Nephron (organoid): ENCODE results near the gene AUH.
A peak's percentile ranks its signal among the peaks of the same experiment; 100 is the strongest.

Experiments used
- H3K27ac Mint-ChIP-seq, 3 experiments: 2 replicates each; pipeline ENCODE4 v1.8.0; 2020; ENCODE audit warnings: mixed read lengths in 3 of 3, mild to moderate bottlenecking in 2 of 3, moderate library complexity in 1 of 3
- H3K27me3 Mint-ChIP-seq: 2 replicates; pipeline ENCODE4 v1.8.0; 2021; ENCODE audit warnings: low read depth, mild to moderate bottlenecking, moderate library complexity, mixed read lengths
- H3K36me3 Mint-ChIP-seq: 2 replicates; pipeline ENCODE4 v1.8.0; 2020; ENCODE audit warnings: low read depth, mixed read lengths
- H3K4me1 Mint-ChIP-seq: 2 replicates; pipeline ENCODE4 v1.8.0; 2020; ENCODE audit warnings: mixed read lengths
- H3K4me3 Mint-ChIP-seq, 3 experiments: 2 replicates each; pipeline ENCODE4 v1.8.0; 2020; ENCODE audit warnings: mild to moderate bottlenecking in 3 of 3, mixed read lengths in 3 of 3, moderate library complexity in 2 of 3
- H3K9me3 Mint-ChIP-seq: 2 replicates; pipeline ENCODE4 v1.8.0; 2020; ENCODE audit warnings: mixed read lengths
- CTCF ChIP-seq, 3 experiments: fragments of 200-600 bp; sonication (generic); IDR thresholded peaks; one replicate each; pipeline ENCODE4 v1.5.0; 2021; ENCODE audit warnings: antibody characterized with exemption in 3 of 3; ENCODE audit not compliant: unreplicated experiment in 3 of 3

Gene AUH

DNA sequence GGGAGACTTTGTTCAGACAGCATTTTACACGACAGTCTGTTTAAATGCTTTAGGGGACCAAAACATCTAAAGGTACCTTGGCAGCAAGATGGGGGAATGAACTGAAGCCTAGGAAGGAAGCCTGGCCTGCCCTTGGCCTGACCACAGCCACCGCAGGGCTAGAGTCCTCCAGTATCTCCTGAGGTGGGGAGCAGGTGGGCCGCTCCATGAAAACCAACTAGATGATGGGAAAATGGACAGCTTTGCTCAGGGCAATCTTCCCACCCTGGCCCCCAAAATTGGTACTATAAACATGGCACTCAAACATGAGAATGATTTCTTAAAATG lies 153.3 kb downstream of the AUH start:
- H3K27me3 Mint-ChIP-seq = no peaks in the 10 kb centered on the region
- peaks cover 20% of the 10 kb centered on the region for H3K4me1 Mint-ChIP-seq
- peak overlapping the region; percentile 44 to 69 (median 64) for H3K27ac Mint-ChIP-seq
- no peak overlapping the region for H3K4me3 Mint-ChIP-seq
- H3K9me3 Mint-ChIP-seq = peaks cover 15% of the 10 kb centered on the region
- H3K36me3 Mint-ChIP-seq = peaks cover 11% of the 10 kb centered on the region
- no peak for TF ChIP-seq CTCF (IDR thresholded peaks at IDR 0.05; ENCODE audit: unreplicated experiment in 3 of 3)

GRCh38 chr9:91207729-91208418 lies 153.8 kb downstream of the AUH start:
- no peak overlapping the region for H3K4me3 Mint-ChIP-seq
- peaks cover 19% of the 10 kb centered on the region for H3K9me3 Mint-ChIP-seq

GRCh38 chr9:91207397-91207728 lies 154.4 kb downstream of the AUH start:
- H3K27me3 Mint-ChIP-seq = no peaks in the 10 kb centered on the region
- H3K4me1 Mint-ChIP-seq = peaks cover 17% of the 10 kb centered on the region
- peak overlapping the region; percentile 44 to 69 (median 64) for H3K27ac Mint-ChIP-seq
- no peak overlapping the region for H3K4me3 Mint-ChIP-seq
- no peak for TF ChIP-seq CTCF (IDR thresholded peaks at IDR 0.05; ENCODE audit: unreplicated experiment in 3 of 3)
- peaks cover 10% of the 10 kb centered on the region for H3K36me3 Mint-ChIP-seq
- H3K9me3 Mint-ChIP-seq = peaks cover 21% of the 10 kb centered on the region

More at GRCh38 chr9:91207729-91208418, 153.8 kb downstream of the AUH start:
- Mint-ChIP-seq H3K4me1 (peaks cover 20% of the 10 kb centered on the region), H3K27ac (peak overlapping the region; percentile 44 to 69 (median 64)), H3K27me3 (no peaks in the 10 kb centered on the region), H3K36me3 (peaks cover 11% of the 10 kb centered on the region)
- no peak for TF ChIP-seq CTCF (IDR thresholded peaks at IDR 0.05; ENCODE audit: unreplicated experiment in 3 of 3)

- H3K27ac Mint-ChIP-seq = no peak overlapping the region
- no peak for TF ChIP-seq CTCF (IDR thresholded peaks at IDR 0.05; ENCODE audit: unreplicated experiment in 3 of 3)
- H3K27me3 Mint-ChIP-seq = no peaks in the 10 kb centered on the region
- peaks cover 12% of the 10 kb centered on the region for H3K4me1 Mint-ChIP-seq
- H3K9me3 Mint-ChIP-seq = peaks cover 26% of the 10 kb centered on the region
- no peak overlapping the region for H3K4me3 Mint-ChIP-seq
- H3K36me3 Mint-ChIP-seq = peaks cover 14% of the 10 kb centered on the region
Observed at GRCh38 chr9:91206806-91207205, 154.9 kb downstream of the AUH start.

- TF ChIP-seq CTCF (IDR thresholded peaks at IDR 0.05; ENCODE audit: unreplicated experiment in 3 of 3) = no peak
- no peak overlapping the region for H3K4me3 Mint-ChIP-seq
- H3K9me3 Mint-ChIP-seq = peaks cover 45% of the 10 kb centered on the region
- no peaks in the 10 kb centered on the region for H3K27me3 Mint-ChIP-seq
- peaks cover 13% of the 10 kb centered on the region for H3K4me1 Mint-ChIP-seq
- peaks cover 38% of the 10 kb centered on the region for H3K36me3 Mint-ChIP-seq
- no peak overlapping the region for H3K27ac Mint-ChIP-seq
Observed at GRCh38 chr9:91202736-91203283, 158.9 kb downstream of the AUH start.
